HepG2 (cell line): Measurements from ENCODE around the gene LRRC43. TPM values are rescaled to one million over a fixed set of nuclear protein-coding genes. Genes with fewer than 3 reads are reported as not detected.

Source experiments
- GTF3A ChIP-seq: sonication (generic); formaldehyde crosslinking; conservative IDR thresholded peaks from 2 replicates; pipeline ENCODE4 v1.4.0; 2020; ENCODE audit warnings: mild to moderate bottlenecking, missing genetic modification reagents
- HHEX ChIP-seq: IDR thresholded peaks from 2 replicates; pipeline ENCODE4 v1.6.1; 2016; ENCODE audit warnings: control low read depth
- IKZF1 ChIP-seq: fragments of 450-650 bp; IDR thresholded peaks from 2 replicates; pipeline ENCODE4 v1.7.1; 2016
- KAT8 ChIP-seq: IDR thresholded peaks from 2 replicates; pipeline ENCODE4 v1.6.1; 2016; ENCODE audit warnings: missing genetic modification reagents, missing compliant biosample characterization
- KDM5B ChIP-seq: sonication (generic); formaldehyde crosslinking; IDR thresholded peaks from 2 replicates; pipeline ENCODE4 v1.4.0; 2020; ENCODE audit warnings: missing genetic modification reagents, mild to moderate bottlenecking, borderline replicate concordance
- NFE2L2 ChIP-seq: fragments of 150-350 bp; IDR thresholded peaks from 2 replicates; pipeline ENCODE4 v1.6.1; 2014; ENCODE audit warnings: low read length
- NR3C1 ChIP-seq: sonication (generic); formaldehyde crosslinking; IDR thresholded peaks from 2 replicates; pipeline ENCODE4 v1.4.0; 2020; ENCODE audit warnings: missing genetic modification reagents
- POLR2A ChIP-seq, 2 experiments: IDR thresholded peaks; 2 replicates each; pipeline ENCODE4 v1.6.1; 2011; ENCODE audit warnings: low read depth in 2 of 2, low read length in 2 of 2, mild to moderate bottlenecking in 1 of 2, moderate library complexity in 1 of 2; ENCODE audit not compliant: insufficient read depth in 1 of 2
- PREB ChIP-seq: sonication (generic); formaldehyde crosslinking; IDR thresholded peaks from 2 replicates; pipeline ENCODE4 v1.4.0; 2020; ENCODE audit warnings: missing genetic modification reagents
- ZBTB43 ChIP-seq: sonication (generic); formaldehyde crosslinking; conservative IDR thresholded peaks from 2 replicates; pipeline ENCODE4 v1.4.0; 2020; ENCODE audit warnings: missing genetic modification reagents
- ZNF883 ChIP-seq: sonication (generic); formaldehyde crosslinking; IDR thresholded peaks from 2 replicates; pipeline ENCODE4 v1.5.1; 2020; ENCODE audit warnings: mild to moderate bottlenecking, missing genetic modification reagents; ENCODE audit errors: not compliant biosample characterization
- polyA plus RNA-seq, 8 experiments: library from polyadenylated mRNA; depleted of rRNA in 3 of 8; stranded (reverse) in 7 of 8; unstranded in 1 of 8; fragments of >200 nt; fragmentation: Illumina TruSeq in 4 of 8; extraction: Trizol in 4 of 8; gene quantifications; 2 replicates each; pipeline versions ENCODE4 v1.2.1 to v1.2.3, GENCODE V29; 2011 to 2016; ENCODE audit warnings: low read depth in 4 of 8, missing spikeins in 1 of 8, mixed read lengths in 1 of 8; ENCODE audit not compliant: insufficient read depth in 1 of 8
- total RNA-seq, 5 experiments: library from RNA; depleted of rRNA; stranded (reverse); fragments of >200 nt; fragmentation: Illumina TruSeq; extraction: Trizol; gene quantifications; 2 replicates each; pipeline ENCODE4 v1.2.3, GENCODE V29; 2016; ENCODE audit warnings: low read depth in 1 of 5
- TF ChIP-seq, protein P1 (sequence below): sonication (generic); formaldehyde crosslinking; conservative IDR thresholded peaks from 2 replicates; pipeline ENCODE4 v1.8.0; 2022; ENCODE audit warnings: mild to moderate bottlenecking, moderate library complexity, missing genetic modification reagents
- TF ChIP-seq, protein P2 (sequence below): sonication (generic); formaldehyde crosslinking; IDR thresholded peaks from 2 replicates; pipeline ENCODE4 v1.5.1; 2020; ENCODE audit warnings: mild to moderate bottlenecking, moderate library complexity, missing genetic modification reagents
- TF ChIP-seq, protein P3 (sequence below): IDR thresholded peaks from 2 replicates; pipeline ENCODE4 v1.6.1; 2012; ENCODE audit warnings: inconsistent platforms
- TF ChIP-seq, protein P4 (sequence below): sonication (generic); formaldehyde crosslinking; IDR thresholded peaks from 2 replicates; pipeline ENCODE4 v1.4.0; 2020; ENCODE audit warnings: missing genetic modification reagents
- TF ChIP-seq, protein P5 (sequence below): sonication (generic); formaldehyde crosslinking; IDR thresholded peaks from 2 replicates; pipeline ENCODE4 v1.4.0; 2020; ENCODE audit warnings: missing genetic modification reagents
- TF ChIP-seq, protein P6 (sequence below): sonication (generic); formaldehyde crosslinking; IDR thresholded peaks from 2 replicates; pipeline ENCODE4 v1.4.0; 2020; ENCODE audit warnings: missing genetic modification reagents, low read depth, mild to moderate bottlenecking, borderline replicate concordance

Gene LRRC43
- total and polyA plus RNA-seq, 2 of the 13 experiments (the other 11 are each of a cell fraction or from before 2014, with no cell fraction given): not detected

GRCh38 chr12:122226366-122227125 lies 43.6 kb downstream of the LRRC43 start (continued):
- TF ChIP-seq, protein P1, sequence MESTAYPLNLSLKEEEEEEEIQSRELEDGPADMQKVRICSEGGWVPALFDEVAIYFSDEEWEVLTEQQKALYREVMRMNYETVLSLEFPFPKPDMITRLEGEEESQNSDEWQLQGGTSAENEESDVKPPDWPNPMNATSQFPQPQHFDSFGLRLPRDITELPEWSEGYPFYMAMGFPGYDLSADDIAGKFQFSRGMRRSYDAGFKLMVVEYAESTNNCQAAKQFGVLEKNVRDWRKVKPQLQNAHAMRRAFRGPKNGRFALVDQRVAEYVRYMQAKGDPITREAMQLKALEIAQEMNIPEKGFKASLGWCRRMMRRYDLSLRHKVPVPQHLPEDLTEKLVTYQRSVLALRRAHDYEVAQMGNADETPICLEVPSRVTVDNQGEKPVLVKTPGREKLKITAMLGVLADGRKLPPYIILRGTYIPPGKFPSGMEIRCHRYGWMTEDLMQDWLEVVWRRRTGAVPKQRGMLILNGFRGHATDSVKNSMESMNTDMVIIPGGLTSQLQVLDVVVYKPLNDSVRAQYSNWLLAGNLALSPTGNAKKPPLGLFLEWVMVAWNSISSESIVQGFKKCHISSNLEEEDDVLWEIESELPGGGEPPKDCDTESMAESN (CRISPR knock-in tag): peak; percentile 83; the same call in 1 of the 2 replicates
- TF ChIP-seq, protein P2, sequence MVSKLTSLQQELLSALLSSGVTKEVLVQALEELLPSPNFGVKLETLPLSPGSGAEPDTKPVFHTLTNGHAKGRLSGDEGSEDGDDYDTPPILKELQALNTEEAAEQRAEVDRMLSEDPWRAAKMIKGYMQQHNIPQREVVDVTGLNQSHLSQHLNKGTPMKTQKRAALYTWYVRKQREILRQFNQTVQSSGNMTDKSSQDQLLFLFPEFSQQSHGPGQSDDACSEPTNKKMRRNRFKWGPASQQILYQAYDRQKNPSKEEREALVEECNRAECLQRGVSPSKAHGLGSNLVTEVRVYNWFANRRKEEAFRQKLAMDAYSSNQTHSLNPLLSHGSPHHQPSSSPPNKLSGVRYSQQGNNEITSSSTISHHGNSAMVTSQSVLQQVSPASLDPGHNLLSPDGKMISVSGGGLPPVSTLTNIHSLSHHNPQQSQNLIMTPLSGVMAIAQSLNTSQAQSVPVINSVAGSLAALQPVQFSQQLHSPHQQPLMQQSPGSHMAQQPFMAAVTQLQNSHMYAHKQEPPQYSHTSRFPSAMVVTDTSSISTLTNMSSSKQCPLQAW: no peak
- no peak for TF ChIP-seq POLR2A (IDR thresholded peaks at IDR 0.05; ENCODE audit: insufficient read depth in 1 of 2, low read depth in 2 of 2, low read length in 2 of 2)
- TF ChIP-seq KAT8 (CRISPR knock-in tag): no peak
- TF ChIP-seq, protein P3, sequence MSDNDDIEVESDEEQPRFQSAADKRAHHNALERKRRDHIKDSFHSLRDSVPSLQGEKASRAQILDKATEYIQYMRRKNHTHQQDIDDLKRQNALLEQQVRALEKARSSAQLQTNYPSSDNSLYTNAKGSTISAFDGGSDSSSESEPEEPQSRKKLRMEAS: peak; percentile 99
- TF ChIP-seq IKZF1: no peak
- TF ChIP-seq NFE2L2: no peak
- no peak for TF ChIP-seq GTF3A (CRISPR knock-in tag)
- peak; percentile 76; the same call in 1 of the 2 replicates for TF ChIP-seq KDM5B
- TF ChIP-seq, protein P4, sequence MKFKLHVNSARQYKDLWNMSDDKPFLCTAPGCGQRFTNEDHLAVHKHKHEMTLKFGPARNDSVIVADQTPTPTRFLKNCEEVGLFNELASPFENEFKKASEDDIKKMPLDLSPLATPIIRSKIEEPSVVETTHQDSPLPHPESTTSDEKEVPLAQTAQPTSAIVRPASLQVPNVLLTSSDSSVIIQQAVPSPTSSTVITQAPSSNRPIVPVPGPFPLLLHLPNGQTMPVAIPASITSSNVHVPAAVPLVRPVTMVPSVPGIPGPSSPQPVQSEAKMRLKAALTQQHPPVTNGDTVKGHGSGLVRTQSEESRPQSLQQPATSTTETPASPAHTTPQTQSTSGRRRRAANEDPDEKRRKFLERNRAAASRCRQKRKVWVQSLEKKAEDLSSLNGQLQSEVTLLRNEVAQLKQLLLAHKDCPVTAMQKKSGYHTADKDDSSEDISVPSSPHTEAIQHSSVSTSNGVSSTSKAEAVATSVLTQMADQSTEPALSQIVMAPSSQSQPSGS (CRISPR knock-in tag): no peak
- TF ChIP-seq ZNF883 (CRISPR knock-in tag): peak; percentile 86
- no peak for TF ChIP-seq HHEX (CRISPR knock-in tag)
- peak; percentile 97 for TF ChIP-seq ZBTB43
- TF ChIP-seq, protein P5, sequence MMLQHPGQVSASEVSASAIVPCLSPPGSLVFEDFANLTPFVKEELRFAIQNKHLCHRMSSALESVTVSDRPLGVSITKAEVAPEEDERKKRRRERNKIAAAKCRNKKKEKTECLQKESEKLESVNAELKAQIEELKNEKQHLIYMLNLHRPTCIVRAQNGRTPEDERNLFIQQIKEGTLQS (CRISPR knock-in tag): peak; percentile 60
- TF ChIP-seq NR3C1: no peak
- TF ChIP-seq, protein P6, sequence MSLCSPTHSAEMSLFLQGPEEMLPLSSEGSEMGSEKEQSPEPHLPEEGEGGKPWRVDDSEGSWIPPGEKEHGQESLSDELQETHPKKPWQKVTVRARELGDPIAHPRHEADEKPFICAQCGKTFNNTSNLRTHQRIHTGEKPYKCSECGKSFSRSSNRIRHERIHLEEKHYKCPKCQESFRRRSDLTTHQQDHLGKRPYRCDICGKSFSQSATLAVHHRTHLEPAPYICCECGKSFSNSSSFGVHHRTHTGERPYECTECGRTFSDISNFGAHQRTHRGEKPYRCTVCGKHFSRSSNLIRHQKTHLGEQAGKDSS: peak; percentile 98
- peak; percentile 84; the same call in 1 of the 2 replicates for TF ChIP-seq PREB (CRISPR knock-in tag)
